ENCODE measurements around the gene ELFN2. TPM values are rescaled to one million over a fixed set of nuclear protein-coding genes. Genes with fewer than 3 reads are reported as not detected.

ELFN2 gene
- total and polyA plus RNA-seq, 2 of the 13 experiments (the other 11 are each of a cell fraction or from before 2014, with no cell fraction given): 0.01 TPM; not detected in 1

DNA sequence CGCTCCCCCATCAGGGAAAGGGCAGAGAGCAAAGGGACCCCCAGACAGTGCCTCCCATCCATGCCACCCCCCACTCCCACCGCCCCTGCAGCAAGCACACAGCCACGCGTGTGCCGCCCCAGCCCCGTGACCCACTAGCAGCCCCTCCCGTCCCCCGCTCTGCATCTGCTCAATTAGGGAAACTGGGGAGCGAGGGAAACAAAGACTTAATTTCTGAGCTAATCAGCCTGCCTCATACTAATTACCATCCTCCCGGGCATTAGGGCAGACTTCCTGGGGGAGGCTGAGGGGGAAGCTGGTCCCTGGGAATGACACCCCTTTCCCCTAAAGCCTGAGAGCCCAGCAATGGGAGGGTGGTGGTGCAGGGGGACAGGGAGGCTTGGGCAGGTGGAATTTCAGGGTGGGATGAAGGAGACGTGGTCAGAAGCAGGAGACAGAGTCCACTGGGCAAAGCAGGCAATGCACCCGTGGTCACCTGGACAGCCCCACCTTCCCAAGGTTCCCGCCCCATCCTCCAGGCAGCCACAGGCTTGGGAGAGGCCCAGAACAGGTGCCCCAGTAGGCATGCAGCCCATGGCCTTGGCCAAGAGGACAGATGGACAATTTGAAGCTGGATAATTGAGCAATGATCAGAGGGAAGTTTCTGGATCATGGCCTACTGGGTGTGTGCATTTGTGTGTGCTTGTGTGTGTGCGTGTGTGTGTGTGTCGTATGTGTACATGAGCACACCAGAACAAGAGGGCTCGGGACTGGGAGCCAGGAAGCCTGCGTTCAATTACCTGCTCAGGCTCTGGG lies 20.6 kb downstream of the ELFN2 start (continued):
- TF ChIP-seq, protein P1, sequence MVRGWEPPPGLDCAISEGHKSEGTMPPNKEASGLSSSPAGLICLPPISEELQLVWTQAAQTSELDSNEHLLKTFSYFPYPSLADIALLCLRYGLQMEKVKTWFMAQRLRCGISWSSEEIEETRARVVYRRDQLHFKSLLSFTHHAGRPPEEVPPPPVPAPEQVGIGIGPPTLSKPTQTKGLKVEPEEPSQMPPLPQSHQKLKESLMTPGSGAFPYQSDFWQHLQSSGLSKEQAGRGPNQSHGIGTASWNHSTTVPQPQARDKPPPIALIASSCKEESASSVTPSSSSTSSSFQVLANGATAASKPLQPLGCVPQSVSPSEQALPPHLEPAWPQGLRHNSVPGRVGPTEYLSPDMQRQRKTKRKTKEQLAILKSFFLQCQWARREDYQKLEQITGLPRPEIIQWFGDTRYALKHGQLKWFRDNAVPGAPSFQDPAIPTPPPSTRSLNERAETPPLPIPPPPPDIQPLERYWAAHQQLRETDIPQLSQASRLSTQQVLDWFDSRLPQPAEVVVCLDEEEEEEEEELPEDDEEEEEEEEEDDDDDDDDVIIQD (CRISPR knock-in tag; IDR thresholded peaks at IDR 0.05; ENCODE audit: low read depth): no peak
- TF ChIP-seq FOSL2 (CRISPR knock-in tag; IDR thresholded peaks at IDR 0.05): no peak
- no peak for TF ChIP-seq SETDB1 (CRISPR knock-in tag; IDR thresholded peaks at IDR 0.05; ENCODE audit: borderline replicate concordance)
- no peak for TF ChIP-seq ZMAT3 (CRISPR knock-in tag; conservative IDR thresholded peaks at IDR 0.05)
- TF ChIP-seq, protein P2, sequence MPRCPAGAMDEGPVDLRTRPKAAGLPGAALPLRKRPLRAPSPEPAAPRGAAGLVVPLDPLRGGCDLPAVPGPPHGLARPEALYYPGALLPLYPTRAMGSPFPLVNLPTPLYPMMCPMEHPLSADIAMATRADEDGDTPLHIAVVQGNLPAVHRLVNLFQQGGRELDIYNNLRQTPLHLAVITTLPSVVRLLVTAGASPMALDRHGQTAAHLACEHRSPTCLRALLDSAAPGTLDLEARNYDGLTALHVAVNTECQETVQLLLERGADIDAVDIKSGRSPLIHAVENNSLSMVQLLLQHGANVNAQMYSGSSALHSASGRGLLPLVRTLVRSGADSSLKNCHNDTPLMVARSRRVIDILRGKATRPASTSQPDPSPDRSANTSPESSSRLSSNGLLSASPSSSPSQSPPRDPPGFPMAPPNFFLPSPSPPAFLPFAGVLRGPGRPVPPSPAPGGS (CRISPR knock-in tag; IDR thresholded peaks at IDR 0.05): no peak
- TF ChIP-seq PAX8 (CRISPR knock-in tag; IDR thresholded peaks at IDR 0.05; ENCODE audit: borderline replicate concordance): no peak
- TF ChIP-seq, protein P3, sequence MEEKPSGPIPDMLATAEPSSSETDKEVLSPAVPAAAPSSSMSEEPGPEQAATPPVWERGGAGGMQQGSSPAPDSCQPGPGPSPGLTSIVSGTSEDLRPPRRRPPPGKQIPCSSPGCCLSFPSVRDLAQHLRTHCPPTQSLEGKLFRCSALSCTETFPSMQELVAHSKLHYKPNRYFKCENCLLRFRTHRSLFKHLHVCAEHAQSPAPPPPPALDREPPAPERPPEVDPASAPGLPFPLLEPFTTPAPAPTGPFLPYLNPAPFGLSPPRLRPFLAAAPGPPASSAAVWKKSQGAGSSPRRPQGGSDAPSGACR (CRISPR knock-in tag; IDR thresholded peaks at IDR 0.05): no peak
- TF ChIP-seq, protein P4, sequence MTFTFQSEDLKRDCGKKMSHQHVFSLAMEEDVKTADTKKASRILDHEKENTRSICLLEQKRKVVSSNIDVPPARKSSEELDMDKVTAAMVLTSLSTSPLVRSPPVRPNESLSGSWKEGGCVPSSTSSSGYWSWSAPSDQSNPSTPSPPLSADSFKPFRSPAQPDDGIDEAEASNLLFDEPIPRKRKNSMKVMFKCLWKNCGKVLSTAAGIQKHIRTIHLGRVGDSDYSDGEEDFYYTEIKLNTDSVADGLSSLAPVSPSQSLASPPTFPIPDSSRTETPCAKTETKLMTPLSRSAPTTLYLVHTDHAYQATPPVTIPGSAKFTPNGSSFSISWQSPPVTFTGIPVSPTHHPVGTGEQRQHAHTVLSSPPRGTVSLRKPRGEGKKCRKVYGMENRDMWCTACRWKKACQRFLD (CRISPR knock-in tag; IDR thresholded peaks at IDR 0.05; ENCODE audit: borderline replicate concordance): no peak
- TF ChIP-seq JUND (CRISPR knock-in tag; IDR thresholded peaks at IDR 0.05): no peak
- TF ChIP-seq TBX3 (IDR thresholded peaks at IDR 0.05; ENCODE audit: borderline replicate concordance): no peak
- TF ChIP-seq, protein P5, sequence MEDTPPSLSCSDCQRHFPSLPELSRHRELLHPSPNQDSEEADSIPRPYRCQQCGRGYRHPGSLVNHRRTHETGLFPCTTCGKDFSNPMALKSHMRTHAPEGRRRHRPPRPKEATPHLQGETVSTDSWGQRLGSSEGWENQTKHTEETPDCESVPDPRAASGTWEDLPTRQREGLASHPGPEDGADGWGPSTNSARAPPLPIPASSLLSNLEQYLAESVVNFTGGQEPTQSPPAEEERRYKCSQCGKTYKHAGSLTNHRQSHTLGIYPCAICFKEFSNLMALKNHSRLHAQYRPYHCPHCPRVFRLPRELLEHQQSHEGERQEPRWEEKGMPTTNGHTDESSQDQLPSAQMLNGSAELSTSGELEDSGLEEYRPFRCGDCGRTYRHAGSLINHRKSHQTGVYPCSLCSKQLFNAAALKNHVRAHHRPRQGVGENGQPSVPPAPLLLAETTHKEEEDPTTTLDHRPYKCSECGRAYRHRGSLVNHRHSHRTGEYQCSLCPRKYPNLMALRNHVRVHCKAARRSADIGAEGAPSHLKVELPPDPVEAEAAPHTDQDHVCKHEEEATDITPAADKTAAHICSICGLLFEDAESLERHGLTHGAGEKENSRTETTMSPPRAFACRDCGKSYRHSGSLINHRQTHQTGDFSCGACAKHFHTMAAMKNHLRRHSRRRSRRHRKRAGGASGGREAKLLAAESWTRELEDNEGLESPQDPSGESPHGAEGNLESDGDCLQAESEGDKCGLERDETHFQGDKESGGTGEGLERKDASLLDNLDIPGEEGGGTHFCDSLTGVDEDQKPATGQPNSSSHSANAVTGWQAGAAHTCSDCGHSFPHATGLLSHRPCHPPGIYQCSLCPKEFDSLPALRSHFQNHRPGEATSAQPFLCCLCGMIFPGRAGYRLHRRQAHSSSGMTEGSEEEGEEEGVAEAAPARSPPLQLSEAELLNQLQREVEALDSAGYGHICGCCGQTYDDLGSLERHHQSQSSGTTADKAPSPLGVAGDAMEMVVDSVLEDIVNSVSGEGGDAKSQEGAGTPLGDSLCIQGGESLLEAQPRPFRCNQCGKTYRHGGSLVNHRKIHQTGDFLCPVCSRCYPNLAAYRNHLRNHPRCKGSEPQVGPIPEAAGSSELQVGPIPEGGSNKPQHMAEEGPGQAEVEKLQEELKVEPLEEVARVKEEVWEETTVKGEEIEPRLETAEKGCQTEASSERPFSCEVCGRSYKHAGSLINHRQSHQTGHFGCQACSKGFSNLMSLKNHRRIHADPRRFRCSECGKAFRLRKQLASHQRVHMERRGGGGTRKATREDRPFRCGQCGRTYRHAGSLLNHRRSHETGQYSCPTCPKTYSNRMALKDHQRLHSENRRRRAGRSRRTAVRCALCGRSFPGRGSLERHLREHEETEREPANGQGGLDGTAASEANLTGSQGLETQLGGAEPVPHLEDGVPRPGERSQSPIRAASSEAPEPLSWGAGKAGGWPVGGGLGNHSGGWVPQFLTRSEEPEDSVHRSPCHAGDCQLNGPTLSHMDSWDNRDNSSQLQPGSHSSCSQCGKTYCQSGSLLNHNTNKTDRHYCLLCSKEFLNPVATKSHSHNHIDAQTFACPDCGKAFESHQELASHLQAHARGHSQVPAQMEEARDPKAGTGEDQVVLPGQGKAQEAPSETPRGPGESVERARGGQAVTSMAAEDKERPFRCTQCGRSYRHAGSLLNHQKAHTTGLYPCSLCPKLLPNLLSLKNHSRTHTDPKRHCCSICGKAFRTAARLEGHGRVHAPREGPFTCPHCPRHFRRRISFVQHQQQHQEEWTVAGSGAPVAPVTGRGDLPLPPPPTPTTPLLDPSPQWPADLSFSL (CRISPR knock-in tag; IDR thresholded peaks at IDR 0.05): no peak

All from HepG2 (cell line).